HCT116 (cell line): ENCODE results near the gene SMG5. TPM values are rescaled to one million over a fixed set of nuclear protein-coding genes. Genes with fewer than 3 reads are reported as not detected.

ENCODE experiments used
- ATAC-seq: fragments of 200-7000 bp; cut with Tn5 transposase; 2 replicates; pipeline ENCODE4 v1.9.1; 2020; ENCODE audit warnings: mild to moderate bottlenecking, moderate library complexity
- BruUV-seq: library from RNA; stranded (reverse); fragments of 400-500 nt; replicated peaks from 2 replicates; lab custom pipeline; 2021; lab: Mats Ljungman, UMichigan
- CTCF ChIA-PET: fragments of 300-600 bp; sonication (Branson Sonifier 250); formaldehyde crosslinking; loops from one replicate; lab custom pipeline; 2021; ENCODE audit warnings: antibody characterized with exemption; lab: Charles Lee
- POLR2A ChIA-PET: fragments of 300-600, 350-600 bp; sonication (Branson Sonifier 250); formaldehyde crosslinking; loops from one replicate; lab custom pipeline; 2021; ENCODE audit warnings: antibody characterized with exemption; lab: Charles Lee
- RAD21 ChIA-PET, 2 experiments: fragments of 300-600 bp; sonication (Branson Sonifier 250); formaldehyde crosslinking; loops; one replicate each; lab custom pipeline; 2023; ENCODE audit warnings: low total read pairs in 2 of 2; ENCODE audit not compliant: uncharacterized antibody in 2 of 2, unreplicated experiment in 2 of 2, low non-redundant PET in 1 of 2; lab: Charles Lee
- DNase-seq: peaks from one replicate; pipeline ENCODE4 v3.0.0-alpha.2; 2010; ENCODE audit warnings: low read depth, low spot score
- H2AFZ ChIP-seq: fragments of 200-600 bp; shearing (Covaris generic), sonication (generic); 2 replicates; pipeline ENCODE4 v1.6.1; 2017; ENCODE audit warnings: low read depth, mixed run types, mixed read lengths, antibody characterized with exemption, low read length; ENCODE audit not compliant: poor library complexity, severe bottlenecking
- H3K27ac ChIP-seq: 2 replicates; pipeline ENCODE4 v1.5.1; 2012; ENCODE audit warnings: low read depth, low read length
- H3K27me3 ChIP-seq: fragments of 200-600 bp; sonication (generic); 2 replicates; pipeline ENCODE4 v1.6.1; 2016; ENCODE audit warnings: mixed run types, low read length, mixed read lengths; ENCODE audit not compliant: insufficient read depth
- H3K36me3 ChIP-seq, 2 experiments: fragments of 200-500 bp in 1 of 2; fragments of 200-600 bp in 1 of 2; sonication (Bioruptor generic) in 1 of 2; sonication (generic) in 1 of 2; 2 replicates each; pipeline versions ENCODE4 v1.5.1 to v1.6.1; 2014 to 2016; ENCODE audit warnings: low read length in 2 of 2, inconsistent platforms in 1 of 2, mixed read lengths in 1 of 2, mixed run types in 1 of 2; ENCODE audit not compliant: insufficient read depth in 2 of 2, control insufficient read depth in 1 of 2
- H3K4me1 ChIP-seq, 2 experiments: fragments of 200-600 bp in 1 of 2; sonication (generic) in 1 of 2; 2 replicates each; pipeline versions ENCODE4 v1.5.1 to v1.6.1; 2012 to 2017; ENCODE audit warnings: low read length in 2 of 2, inconsistent platforms in 1 of 2, mild to moderate bottlenecking in 1 of 2, mixed read lengths in 1 of 2, mixed run types in 1 of 2, moderate library complexity in 1 of 2; ENCODE audit not compliant: insufficient read depth in 2 of 2, control insufficient read depth in 1 of 2
- H3K4me2 ChIP-seq: fragments of 200-600 bp; sonication (generic); 2 replicates; pipeline ENCODE4 v1.6.1; 2017; ENCODE audit warnings: mixed run types, low read length, mixed read lengths
- H3K4me3 ChIP-seq, 2 experiments: fragments of 200-600 bp in 1 of 2; sonication (generic) in 1 of 2; replicated peaks in 1 of 2; 2 replicates each; pipeline ENCODE4 v1.5.1; 2011 to 2016; ENCODE audit warnings: low read length in 2 of 2, control low read depth in 1 of 2, low read depth in 1 of 2, mild to moderate bottlenecking in 1 of 2, mixed read lengths in 1 of 2, mixed run types in 1 of 2
- H3K79me2 ChIP-seq: fragments of 200-600 bp; sonication (generic); 2 replicates; pipeline ENCODE4 v1.6.1; 2017; ENCODE audit warnings: mild to moderate bottlenecking, mixed run types, low read length, moderate library complexity, mixed read lengths; ENCODE audit not compliant: insufficient read depth
- H3K9ac ChIP-seq: fragments of 200-600 bp; sonication (generic); 2 replicates; pipeline ENCODE4 v1.6.1; 2016; ENCODE audit warnings: low read length, mixed read lengths
- H3K9me2 ChIP-seq: fragments of 200-600 bp; sonication (generic), shearing (Covaris generic); 2 replicates; pipeline ENCODE4 v1.6.1; 2017; ENCODE audit warnings: mixed run types, mild to moderate bottlenecking, moderate library complexity; ENCODE audit not compliant: insufficient read depth
- H3K9me3 ChIP-seq, 2 experiments: fragments of 200-500 bp in 1 of 2; fragments of 200-600 bp in 1 of 2; sonication (Bioruptor generic) in 1 of 2; sonication (generic) in 1 of 2; 2 replicates each; pipeline ENCODE4 v1.6.1; 2014 to 2017; ENCODE audit warnings: low read length in 2 of 2, mixed read lengths in 2 of 2, inconsistent platforms in 1 of 2, low read depth in 1 of 2, mild to moderate bottlenecking in 1 of 2, mixed run types in 1 of 2, moderate library complexity in 1 of 2; ENCODE audit not compliant: control insufficient read depth in 1 of 2, insufficient read depth in 1 of 2
- H4K20me1 ChIP-seq: fragments of 200-600 bp; sonication (generic), shearing (Covaris generic); 2 replicates; pipeline ENCODE4 v1.6.1; 2017; ENCODE audit warnings: mixed run types, mild to moderate bottlenecking, moderate library complexity; ENCODE audit not compliant: insufficient read depth
- CBX3 ChIP-seq: IDR thresholded peaks from 2 replicates; pipeline ENCODE4 v1.6.1; 2012; ENCODE audit warnings: low read depth
- CTCF ChIP-seq, 3 experiments: fragments of 200-600 bp in 1 of 3; sonication (generic) in 1 of 3; IDR thresholded peaks in 2 of 3; conservative IDR thresholded peaks in 1 of 3; 2 replicates each; pipeline ENCODE4 v1.5.1; 2012 to 2017; ENCODE audit warnings: low read depth in 2 of 3, low read length in 2 of 3, antibody characterized with exemption in 1 of 3, borderline replicate concordance in 1 of 3, control low read depth in 1 of 3, mild to moderate bottlenecking in 1 of 3, mixed read lengths in 1 of 3, mixed run types in 1 of 3, moderate library complexity in 1 of 3; ENCODE audit not compliant: insufficient read depth in 1 of 3
- EGR1 ChIP-seq: IDR thresholded peaks from 2 replicates; pipeline ENCODE4 v1.6.1; 2012; ENCODE audit warnings: low read depth
- ELF1 ChIP-seq: IDR thresholded peaks from 2 replicates; pipeline ENCODE4 v1.6.1; 2012; ENCODE audit warnings: low read depth, borderline replicate concordance
- EZH2phosphoT487 ChIP-seq: fragments of 200-600 bp; IDR thresholded peaks from 2 replicates; pipeline ENCODE4 v1.6.1; 2018; ENCODE audit warnings: antibody characterized with exemption, borderline replicate concordance
- RAD21 ChIP-seq: IDR thresholded peaks from 2 replicates; pipeline ENCODE4 v1.6.1; 2012; ENCODE audit warnings: low read depth, mild to moderate bottlenecking
- SIN3A ChIP-seq: IDR thresholded peaks from 2 replicates; pipeline ENCODE4 v1.6.1; 2012; ENCODE audit warnings: low read depth
- SRF ChIP-seq: IDR thresholded peaks from 2 replicates; pipeline ENCODE4 v1.6.1; 2012; ENCODE audit warnings: low read depth
- intact Hi-C: fragments of 100-400 bp; cut with micrococcal nuclease; formaldehyde crosslinking; loops from 2 replicates; pipeline ENCODE4 v1.10.0; 2022
- total RNA-seq: library from RNA; stranded (reverse); gene quantifications from one replicate; pipeline ENCODE4 v1.2.1, GENCODE V29; 2021; ENCODE audit not compliant: unreplicated experiment

Gene SMG5
- total RNA-seq, 1 experiment from 2014 or later = 75.2 TPM

GRCh38 chr1:156241311-156241811 is 41.3 kb downstream of the SMG5 start (continued):
- no peak for TF ChIP-seq CTCF (IDR thresholded peaks at IDR 0.05 in 2 of 3, conservative IDR thresholded peaks at IDR 0.05 in 1 of 3; ENCODE audit: borderline replicate concordance in 1 of 3, insufficient read depth in 1 of 3, low read depth in 2 of 3, low read length in 2 of 3)
- TF ChIP-seq, all 23 proteins: peak for 0

- DNase-seq (no peak), ATAC-seq (no peak)
- no peak overlapping the region for H3K4me3 ChIP-seq
- H3K9me2 ChIP-seq = no peaks in the 10 kb centered on the region
- H3K36me3 ChIP-seq = peaks cover 0 to 11% of the 10 kb centered on the region in 2 experiments; a peak in 2 of 4 replicates
- no peak overlapping the region for H3K27ac ChIP-seq
- H3K4me2 ChIP-seq = no peak overlapping the region
- no peaks in the 10 kb centered on the region for H4K20me1 ChIP-seq
- no peaks in the 10 kb centered on the region for H3K27me3 ChIP-seq
- no peaks in the 10 kb centered on the region for H3K9me3 ChIP-seq
- H2AFZ ChIP-seq = no peak overlapping the region
- POLR2A ChIA-PET = no interaction called here
- RAD21 ChIA-PET = no interaction called here
- no TSS peak for BruUV-seq
- intact Hi-C loops = no loop called here
- H3K4me1 ChIP-seq = peaks cover 10 to 21% of the 10 kb centered on the region in 2 experiments
- TF ChIP-seq EZH2phosphoT487 (no peak), CBX3 (no peak), EGR1 (no peak), RAD21 (no peak), SIN3A (no peak), CTCF (IDR thresholded peaks at IDR 0.05 in 2 of 3, conservative IDR thresholded peaks at IDR 0.05 in 1 of 3; ENCODE audit: borderline replicate concordance in 1 of 3, insufficient read depth in 1 of 3, low read depth in 2 of 3, low read length in 2 of 3) (no peak), SRF (no peak), ELF1 (no peak)
- no peaks in the 10 kb centered on the region for H3K79me2 ChIP-seq
- CTCF ChIA-PET = interaction anchor here (0.6 kb wide), 1 partner anchor 13 kb away, joined by 4 read pairs; no protein-coding TSS in a partner anchor
- H3K9ac ChIP-seq = no peak overlapping the region
These were observed 44.4 kb downstream of the SMG5 start for GRCh38 chr1:156238248-156238647.
